GM18508 (cell line): Measurements from ENCODE around the gene HMX3.

Experiments
- ATAC-seq: cut with Tn5 transposase; IDR thresholded peaks from one replicate; pipeline ENCODE4 v1.9.1; 2021; ENCODE audit warnings: moderate number of reproducible peaks; ENCODE audit not compliant: insufficient read depth, unreplicated experiment

Gene HMX3

DNA sequence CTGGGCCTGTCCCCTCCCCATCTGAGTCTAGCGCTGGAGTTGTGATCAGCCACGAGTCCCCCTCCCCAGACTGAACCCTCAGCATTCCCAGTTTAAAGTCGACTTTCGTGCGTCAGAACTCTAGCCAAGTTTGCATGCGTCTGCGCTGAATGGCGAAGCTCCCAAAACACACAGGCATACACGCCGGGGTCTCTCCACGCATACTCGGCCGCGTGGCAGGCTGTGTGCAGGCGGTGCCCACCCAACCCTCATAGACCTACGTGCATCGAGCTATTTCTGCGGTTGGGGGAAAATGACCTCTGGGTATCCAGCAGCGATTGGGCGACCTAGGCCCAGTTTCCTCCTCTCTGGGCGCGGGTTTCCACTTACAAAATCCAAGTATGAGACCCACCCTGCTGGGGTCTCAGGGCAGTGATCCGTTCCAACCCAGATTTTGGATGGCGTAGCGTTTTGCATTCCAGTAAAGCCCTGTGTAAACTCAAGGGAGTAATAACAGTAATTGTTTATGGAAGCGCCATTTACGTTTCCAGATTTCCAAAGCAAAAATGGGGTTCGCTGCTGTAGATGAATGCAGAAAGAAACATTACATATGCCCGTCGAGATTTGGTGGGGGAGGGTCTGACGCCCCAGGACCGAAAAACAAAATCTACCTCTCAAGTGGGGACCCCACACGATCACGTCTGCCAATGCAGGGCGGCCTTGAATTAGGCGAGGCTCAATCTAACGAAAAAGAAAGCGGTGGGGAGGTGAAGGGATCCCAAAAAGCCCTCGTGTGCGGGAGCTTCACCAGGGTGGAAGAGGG is 2.0 kb upstream of the HMX3 start:
- no peak for ATAC-seq

DNA sequence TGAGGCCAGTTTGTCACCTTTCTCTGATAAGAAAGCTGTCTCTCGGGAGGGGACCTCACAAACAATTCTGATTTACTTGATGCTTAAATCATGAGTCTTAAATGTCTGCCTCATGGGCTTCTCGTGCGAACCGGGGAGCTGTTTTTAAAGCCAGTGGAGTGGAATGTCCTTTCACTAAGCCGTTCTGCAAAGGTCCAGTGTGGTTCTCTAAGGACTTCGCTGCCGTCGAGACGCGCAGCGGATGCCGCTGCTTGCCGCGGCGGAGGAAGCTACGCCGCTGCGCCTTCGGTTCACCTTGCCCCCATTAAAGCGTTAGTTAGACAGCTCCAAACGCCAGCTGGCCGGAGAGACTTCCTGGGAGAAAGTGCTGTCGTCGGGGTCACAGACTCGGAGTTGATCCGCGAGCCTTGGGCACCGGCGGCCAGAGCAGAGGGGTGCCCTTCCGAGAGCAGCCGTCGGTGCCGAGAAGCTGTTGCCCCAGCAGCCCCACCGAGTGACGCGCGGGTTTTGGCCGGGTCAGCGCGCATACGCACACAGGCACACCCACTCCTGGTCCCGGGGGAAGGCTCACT is 1.3 kb upstream of the HMX3 start:
- ATAC-seq, result no peak

DNA sequence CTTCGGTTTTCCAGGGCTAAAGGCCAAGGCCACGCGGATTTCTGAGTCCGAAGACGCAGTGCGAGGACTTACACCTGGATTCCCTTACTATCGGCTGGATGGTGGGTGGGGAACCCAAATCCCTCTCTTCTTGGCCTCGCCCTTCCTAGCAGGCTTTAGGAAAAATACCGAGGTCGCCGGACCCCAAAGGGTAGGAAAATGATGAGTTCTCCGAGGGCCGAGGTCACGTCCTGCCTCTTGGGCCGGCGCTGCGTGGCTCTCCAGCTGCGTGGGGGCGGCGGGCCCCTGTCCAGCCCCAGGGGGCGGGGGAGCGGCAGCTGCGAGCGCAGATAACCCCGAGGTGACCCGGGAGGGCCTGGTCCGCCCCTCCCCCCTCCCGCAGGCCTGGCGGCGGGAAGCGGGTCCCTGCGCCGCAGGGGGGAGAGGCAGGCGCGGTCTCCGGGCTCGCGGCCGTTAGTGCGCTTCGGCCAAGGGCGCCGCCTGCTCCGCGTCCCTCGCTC is 805 bp upstream of the HMX3 start:
- no peak for ATAC-seq

DNA sequence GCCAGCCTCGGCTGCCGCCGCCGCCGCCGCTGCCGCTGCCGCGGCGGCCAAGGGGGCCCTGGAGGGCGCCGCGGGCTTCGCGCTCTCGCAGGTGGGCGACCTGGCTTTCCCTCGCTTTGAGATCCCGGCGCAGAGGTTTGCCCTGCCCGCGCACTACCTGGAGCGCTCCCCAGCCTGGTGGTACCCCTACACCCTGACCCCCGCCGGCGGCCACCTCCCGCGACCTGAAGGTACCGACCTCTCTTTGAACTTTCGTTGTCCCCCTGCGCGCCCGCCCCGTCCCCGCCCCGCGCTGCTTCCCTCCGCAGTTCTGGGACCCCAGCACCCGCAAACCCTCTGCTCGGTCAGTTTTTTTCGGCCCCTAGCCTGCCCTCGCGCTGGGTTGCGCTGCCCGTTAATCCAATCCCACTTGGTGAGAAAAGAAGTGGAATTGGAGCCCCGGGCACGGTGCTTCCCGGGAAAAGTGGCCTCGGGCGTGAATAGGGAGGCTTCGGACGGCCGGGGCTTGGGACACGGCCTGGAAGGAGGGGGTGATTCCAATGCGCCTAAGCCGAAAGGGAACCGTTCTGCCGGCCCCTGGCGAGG is 543 bp downstream of the HMX3 start:
- no peak for ATAC-seq

DNA sequence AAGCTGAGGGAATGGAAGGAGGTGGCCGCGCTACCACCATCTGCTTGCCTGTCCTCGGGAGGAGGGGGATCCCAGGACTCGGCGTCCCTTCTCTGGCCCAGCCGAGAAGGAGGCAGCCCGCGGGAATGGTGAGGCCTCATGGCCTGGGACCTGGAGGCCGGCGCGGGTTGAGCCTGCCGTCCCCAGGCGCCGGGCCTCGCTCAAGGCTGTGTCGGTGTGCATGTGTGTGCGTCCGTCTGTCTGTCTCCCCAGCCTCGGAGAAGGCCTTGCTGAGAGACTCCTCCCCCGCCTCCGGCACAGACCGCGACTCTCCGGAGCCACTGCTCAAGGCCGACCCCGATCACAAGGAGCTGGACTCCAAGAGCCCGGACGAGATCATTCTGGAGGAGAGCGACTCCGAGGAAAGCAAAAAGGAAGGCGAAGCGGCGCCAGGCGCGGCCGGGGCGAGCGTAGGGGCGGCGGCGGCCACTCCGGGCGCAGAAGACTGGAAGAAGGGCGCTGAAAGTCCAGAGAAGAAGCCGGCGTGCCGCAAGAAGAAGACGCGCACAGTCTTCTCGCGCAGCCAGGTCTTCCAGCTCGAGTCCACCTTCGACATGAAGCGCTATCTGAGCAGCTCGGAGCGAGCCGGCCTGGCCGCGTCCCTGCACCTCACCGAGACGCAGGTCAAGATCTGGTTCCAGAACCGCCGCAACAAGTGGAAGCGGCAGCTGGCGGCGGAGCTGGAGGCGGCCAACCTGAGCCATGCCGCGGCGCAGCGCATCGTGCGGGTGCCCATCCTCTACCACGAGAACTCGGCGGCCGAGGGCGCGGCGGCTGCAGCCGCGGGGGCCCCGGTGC is 1.3 kb downstream of the HMX3 start:
- ATAC-seq, result no peak

DNA sequence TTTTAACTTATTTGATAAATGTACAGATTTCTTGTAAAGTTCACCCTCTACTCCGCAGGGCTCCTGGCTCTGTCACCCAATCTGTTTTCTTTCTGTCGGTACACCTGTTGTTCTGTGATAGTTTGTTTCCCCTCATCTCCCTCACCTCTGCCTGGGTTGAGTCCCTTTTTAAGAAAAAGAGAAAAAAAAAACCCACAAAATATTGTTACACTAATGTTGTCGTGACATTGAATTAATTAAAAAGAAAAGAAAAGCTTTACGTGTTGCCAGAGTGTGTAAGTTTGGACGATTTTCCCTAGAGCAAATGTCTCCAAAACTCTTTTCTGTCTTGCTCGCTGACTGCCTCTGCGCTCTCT is 3.4 kb downstream of the HMX3 start:
- ATAC-seq, result no peak

DNA sequence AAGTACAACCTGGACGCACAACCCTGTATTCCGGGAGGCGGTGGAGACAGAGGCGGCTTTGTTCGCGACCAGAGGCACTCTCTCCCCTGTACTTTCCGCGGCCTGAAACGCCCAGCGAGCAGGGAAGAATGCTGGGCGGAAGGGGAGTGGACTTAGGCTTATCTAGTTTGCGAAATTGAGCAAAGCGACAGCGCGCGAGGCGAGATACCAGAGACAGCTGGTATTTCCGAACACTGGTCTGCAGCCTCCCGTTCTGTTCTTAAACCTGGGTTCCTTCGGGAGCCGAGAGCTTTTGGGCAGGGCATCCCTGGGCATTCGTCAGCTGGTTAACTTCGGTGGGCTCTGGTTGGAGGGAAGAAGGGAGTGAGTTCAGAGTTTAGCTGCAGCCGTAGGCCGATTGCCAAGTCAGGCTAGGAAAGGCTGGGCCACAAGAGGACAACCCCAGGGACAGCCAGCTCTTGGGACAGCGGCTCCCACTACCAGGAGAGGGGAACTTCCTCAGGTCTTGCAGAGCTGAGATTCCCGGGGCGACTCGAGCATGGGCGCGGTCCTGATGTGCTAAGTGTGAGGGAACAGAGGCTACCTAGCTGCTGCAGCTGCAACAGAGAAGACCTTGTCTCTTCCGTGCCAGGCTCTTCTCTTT is 3.9 kb downstream of the HMX3 start:
- no peak for ATAC-seq

DNA sequence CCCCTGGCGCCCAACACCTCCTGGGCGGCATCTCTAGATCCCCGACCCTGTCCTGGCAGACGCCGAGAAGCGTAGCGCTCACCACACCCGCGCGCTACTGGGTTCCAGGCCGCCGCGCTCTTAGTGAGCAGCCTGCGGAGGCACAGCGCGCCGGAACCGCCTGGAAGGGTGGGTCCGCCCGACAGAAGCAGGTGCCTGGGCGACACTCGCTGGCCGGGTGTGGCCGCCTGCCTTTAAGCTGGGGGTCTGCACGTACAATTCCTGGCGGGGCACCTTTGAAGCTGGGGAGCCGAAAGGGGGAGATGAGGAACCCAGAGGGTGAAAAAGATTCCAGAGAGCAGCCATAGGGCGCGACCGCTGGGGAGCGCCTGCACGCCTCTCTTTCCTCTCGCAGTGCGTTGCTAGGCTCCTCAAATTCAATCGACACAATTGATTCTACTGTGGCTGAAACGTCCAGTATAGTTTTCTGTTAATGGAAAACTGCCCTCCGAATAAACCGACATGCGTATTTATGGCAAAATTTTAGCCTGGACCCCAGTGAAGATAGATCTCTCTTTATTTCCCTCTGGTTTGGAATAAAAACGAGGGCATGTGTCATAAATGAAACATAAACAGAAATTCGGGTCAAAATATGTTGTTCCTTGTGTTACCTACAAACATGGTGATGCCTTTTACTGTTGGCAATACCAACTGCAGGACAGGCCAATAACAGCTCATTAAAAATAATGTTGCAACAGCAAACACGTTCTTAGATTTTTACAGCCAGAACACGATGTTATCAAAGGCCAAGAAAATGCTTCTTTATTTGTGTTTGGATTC is 4.6 kb downstream of the HMX3 start:
- ATAC-seq, result no peak

DNA sequence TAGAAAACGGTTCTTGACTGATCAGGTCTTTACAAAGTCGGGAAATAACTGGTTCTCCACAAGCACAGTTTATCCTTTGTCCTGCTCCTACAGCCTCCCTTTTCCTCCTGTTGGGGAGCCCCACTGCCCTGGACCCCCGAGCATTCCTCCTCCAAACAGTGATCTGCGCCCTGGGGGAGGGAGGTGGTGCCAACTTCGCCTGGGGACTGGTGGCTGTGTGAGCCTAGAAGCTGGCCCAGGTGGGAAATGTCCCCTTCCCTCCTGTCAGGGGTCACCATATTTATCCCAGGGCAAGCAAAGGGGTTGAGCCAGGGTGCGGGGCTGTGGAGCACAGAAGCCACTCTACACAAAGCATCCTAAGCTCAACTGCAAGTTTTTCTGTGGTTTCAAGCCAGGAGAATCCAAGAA is 5.2 kb downstream of the HMX3 start:
- ATAC-seq, result no peak

DNA sequence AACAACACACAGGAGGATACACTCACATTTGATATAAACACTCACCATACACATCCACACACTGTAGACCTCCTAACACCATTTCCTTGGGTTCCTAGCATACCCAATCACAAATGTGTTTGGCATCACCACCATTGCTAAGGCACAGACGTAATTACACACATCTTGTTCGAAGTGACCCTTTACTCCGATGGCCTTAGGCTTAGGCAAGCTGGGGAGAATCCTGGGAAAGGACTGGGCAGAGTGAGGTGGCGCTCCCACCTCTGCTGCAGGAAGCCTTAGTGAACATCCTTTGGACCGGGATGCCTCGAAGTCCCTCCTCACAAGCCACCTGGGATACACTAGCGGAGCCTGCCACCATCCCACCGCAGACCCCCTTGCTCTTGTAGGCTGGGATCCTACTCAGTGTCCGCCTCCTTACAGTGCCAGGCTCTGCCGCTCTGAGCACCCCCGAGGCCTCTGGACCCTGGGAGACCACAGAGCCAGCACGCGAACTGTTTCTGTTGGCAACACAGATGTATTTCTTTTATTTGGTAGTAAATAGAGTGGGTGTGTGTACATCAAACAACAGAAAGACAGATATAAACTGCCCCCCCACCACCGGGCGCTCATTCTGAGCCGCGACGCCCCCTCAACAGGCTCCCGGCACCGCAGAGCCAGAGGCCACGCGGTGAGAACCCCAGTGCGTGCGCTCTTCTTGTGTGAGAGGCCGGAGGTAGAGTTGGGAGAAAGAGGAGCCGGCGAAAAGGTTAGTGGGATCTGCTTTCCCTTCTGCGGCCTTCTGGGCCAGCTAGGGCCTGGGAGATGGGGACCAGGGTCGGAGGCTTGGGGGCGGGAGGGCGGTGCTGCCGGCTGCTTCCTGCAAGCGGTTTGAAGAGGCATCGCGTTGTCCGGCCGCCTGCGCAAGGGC is 6.3 kb downstream of the HMX3 start:
- ATAC-seq, result no peak

DNA sequence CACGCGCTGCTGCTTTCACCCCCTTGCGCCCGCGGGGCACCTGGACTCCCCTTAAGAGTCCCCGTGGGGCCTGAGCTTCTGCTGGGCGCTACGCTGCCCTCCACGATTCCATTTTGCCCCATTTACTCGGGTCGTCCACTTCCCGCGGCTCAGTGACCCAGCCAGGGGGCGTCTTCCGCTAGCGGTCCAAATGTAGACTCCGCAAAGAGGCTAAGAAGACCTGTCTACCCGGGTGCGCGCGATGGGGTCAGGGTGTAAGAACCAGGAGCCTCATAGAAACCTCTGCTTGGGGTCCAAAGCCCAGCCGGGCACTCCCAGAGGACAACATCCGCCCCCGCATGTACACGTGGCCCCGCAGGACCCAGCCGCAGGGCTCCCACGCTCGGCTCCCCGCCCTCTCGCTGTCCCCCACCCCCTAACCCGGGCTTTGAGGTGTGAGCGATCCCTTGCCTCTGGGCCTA is 7.0 kb downstream of the HMX3 start:
- no peak for ATAC-seq

DNA sequence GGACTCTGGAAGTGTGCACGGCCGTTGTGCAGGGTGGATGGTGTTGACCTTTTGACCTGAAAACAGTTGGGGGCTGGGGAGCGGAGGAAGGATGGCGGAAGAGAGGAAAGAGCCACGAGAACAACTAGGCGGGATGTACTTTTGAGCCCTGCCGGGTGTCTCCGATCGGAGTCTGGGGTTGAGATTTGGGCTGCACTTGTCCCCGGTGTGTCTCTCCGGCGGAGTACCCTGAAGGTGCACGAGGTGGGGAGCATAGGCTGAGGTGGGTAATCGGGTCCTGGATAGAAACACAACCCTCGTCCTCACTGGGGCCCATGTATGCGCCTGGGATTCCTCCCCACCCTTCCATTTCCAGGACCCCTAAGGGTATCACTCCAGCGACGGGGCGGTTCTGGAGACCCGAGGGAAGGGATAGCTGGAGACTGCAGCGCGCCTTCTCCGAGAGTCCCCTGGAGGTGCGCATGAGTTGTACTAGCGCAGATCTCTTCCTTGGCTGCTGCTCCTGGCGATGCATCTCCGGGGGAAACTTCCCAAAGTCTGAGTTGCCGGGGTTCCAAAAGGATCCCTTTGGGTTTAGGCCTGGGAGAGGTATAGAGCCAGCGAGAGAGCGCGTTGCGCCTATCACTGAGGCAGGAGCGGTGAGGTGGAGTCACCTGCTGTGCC is 7.5 kb downstream of the HMX3 start:
- no peak for ATAC-seq

DNA sequence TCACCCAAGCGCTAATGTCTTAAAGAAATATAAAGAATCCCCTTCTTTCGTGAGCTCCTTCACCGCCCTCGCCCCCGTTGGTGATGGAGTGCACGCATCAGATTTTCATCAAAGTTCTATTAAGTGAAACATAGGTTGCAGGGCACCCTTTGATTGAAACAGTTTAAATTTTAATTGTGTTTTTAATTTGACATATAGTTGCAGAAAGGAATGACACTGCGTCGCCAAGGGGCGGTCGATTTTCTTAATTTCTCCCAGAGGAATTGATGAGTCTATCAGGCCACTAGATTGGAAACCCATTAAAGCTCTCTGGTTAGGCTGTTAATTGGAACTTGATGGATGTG is 8.0 kb downstream of the HMX3 start:
- ATAC-seq, result no peak

DNA sequence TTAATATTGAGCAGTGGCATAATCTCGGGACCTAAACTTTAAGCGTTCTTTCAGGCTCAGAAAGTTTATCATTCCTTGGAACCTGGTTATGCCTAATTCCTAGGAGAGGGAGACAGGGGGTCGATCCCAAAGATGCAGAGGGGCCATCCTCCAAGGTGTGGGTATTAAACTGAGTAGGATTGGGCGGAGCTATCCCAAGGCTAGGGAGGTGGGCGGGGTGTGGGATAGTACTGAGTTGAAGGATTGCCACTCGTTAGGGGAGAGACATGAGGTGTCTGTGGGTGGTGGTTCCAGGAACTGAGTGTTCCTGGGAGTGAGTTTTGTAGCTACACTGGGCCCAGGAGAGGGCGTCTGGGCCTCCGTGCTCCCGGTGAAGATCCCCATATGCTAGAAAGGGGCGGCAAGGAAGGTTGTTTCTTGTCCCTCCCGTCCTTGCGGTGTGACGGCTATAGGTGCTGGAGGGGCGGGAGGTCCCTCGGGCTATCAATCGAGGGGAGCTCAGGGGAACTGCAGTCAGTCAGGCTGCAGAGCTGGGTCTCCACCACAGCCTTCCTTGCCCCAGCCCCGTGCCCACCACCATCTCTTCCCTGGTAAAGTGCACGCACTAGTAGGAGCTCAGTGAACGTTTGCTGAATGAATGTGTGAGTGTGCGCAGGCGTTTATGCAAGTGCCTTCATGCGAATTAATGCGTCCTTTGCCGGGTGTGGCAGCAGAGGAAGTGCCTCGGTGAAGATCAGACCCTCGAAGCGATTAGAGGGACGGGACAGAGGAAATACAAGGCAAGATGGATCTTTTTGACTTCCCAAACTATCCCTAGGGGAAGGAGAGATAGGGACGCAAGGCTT is 9.1 kb downstream of the HMX3 start:
- ATAC-seq, result no peak

DNA sequence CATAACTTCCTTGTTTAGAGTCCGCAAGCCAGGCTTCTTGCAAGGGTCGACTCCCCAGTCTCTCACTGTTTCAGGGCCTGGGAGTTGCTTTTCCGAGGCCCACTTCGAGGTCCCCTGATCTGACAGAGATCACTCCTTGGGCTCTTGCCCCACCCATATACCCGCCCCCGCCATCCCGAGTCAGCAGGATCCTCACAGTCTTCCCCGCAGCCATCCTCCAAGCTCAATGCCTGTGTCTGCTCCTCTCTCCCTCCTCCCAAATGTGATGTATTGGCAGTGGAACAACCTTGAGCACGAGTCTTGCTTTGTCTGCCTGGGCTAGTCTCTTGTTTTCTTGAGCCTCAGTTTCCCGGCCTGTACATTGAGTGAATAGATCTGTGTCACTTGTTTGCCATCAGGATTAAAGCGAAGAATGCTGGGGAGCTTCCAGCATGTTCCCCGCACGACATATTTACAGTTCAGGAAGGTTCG is 9.8 kb downstream of the HMX3 start:
- no peak for ATAC-seq

DNA sequence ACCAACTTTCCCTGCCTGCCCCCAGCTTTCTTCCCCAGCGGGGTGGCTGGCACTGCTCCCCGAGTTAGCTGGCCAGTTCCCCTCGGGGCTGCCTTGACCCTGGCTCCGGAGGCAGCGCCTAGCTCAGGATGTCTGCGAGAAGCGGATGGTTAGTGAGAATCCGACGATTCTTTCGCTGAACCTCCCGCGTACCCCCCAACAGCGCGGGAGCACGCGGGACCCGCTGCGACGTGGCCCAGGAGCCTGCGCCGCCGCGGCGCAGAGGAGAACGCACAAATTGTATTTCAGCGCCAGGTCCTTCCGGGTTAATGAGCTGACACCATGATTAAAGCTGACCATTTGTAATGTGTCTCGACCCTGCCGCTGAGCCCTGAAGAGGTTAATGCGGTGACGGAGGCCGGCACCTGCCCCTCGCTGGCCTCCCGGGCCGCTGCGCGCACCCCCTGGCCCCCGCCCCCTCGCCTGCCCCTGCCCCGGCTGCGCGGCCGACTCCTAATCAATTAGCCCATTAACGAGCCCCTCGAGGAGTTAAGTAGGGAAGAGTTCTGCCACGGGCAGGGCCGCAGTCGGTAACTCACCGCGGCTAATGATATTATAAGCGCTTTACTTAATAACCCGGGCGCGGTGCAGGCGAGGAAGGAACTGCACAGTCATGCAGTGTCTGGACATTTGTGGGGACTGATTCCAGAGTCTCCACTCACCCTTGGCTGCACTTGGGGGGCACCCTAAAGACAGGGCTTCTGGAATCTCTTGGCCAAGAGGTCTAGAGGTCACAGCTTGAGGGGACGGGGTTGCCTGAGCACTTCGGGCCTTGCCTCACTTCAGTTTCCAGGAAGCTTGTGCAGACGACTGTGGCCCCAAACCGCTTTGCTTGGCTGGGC is 10.5 kb downstream of the HMX3 start:
- no peak for ATAC-seq
